Esophagus muscularis mucosa (tissue), 3 donors: ENCODE results near the gene MARVELD3.

Experiments
- POLR2AphosphoS5 ChIP-seq, 2 donors: sonication (generic); formaldehyde crosslinking; IDR thresholded peaks; one replicate each; pipeline ENCODE4 v1.6.1; 2017; ENCODE audit warnings: antibody characterized with exemption in 2 of 2
- TF ChIP-seq, protein P1 (sequence below), 3 experiments: fragments of 200-600 bp in 2 of 3; fragments of 450-650 bp in 1 of 3; sonication (generic) in 2 of 3; IDR thresholded peaks; one replicate each; pipeline ENCODE4 v1.5.1; 2017 to 2019; ENCODE audit warnings: antibody characterized with exemption in 3 of 3, mild to moderate bottlenecking in 2 of 3, moderate library complexity in 1 of 3

DNA sequence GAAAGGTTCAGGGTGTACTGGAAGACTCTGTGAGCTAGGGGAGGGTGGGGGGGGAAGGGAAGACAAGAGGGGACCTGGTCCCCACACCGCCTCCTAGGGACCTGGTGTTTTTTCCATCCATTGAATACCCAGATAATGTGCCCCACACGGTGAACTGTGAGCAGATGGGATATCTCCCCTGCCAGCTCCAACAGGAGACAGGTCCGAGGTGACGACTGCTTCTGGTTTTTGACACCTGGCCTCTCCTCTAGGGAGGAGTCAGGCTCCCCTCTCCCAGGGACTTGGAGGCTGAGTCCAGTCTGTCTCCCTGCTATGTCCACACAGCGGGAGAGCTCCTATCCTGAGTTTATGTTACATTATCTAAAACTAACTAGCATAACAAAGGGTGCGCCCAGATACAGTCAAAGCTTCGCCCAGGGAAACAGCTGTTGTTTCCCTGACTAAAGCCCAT is 1.8 kb downstream of the MARVELD3 start:
- TF ChIP-seq, protein P1, sequence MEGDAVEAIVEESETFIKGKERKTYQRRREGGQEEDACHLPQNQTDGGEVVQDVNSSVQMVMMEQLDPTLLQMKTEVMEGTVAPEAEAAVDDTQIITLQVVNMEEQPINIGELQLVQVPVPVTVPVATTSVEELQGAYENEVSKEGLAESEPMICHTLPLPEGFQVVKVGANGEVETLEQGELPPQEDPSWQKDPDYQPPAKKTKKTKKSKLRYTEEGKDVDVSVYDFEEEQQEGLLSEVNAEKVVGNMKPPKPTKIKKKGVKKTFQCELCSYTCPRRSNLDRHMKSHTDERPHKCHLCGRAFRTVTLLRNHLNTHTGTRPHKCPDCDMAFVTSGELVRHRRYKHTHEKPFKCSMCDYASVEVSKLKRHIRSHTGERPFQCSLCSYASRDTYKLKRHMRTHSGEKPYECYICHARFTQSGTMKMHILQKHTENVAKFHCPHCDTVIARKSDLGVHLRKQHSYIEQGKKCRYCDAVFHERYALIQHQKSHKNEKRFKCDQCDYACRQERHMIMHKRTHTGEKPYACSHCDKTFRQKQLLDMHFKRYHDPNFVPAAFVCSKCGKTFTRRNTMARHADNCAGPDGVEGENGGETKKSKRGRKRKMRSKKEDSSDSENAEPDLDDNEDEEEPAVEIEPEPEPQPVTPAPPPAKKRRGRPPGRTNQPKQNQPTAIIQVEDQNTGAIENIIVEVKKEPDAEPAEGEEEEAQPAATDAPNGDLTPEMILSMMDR (IDR thresholded peaks at IDR 0.05) = no peak
- TF ChIP-seq POLR2AphosphoS5 (IDR thresholded peaks at IDR 0.05) = no peak
